Memory B cell (primary cell): ENCODE measurements around the gene SRGAP1.

Experiments used
- ATAC-seq: fragments of 150-1000 bp; cut with Tn5 transposase; 2 replicates; pipeline ENCODE4 v1.10.0; 2021; ENCODE audit warnings: low read depth, mild to moderate bottlenecking, moderate library complexity
- DNase-seq, 2 donors: peaks; one replicate each; pipeline ENCODE4 v3.0.0; 2022; ENCODE audit warnings: low spot score in 2 of 2
- H3K27ac Mint-ChIP-seq: one replicate; pipeline ENCODE4 v1.8.0; 2022; ENCODE audit warnings: mild to moderate bottlenecking, moderate library complexity, mixed read lengths
- H3K27me3 Mint-ChIP-seq: one replicate; pipeline ENCODE4 v1.8.0; 2022; ENCODE audit warnings: mixed read lengths
- H3K36me3 Mint-ChIP-seq: one replicate; pipeline ENCODE4 v1.8.0; 2022; ENCODE audit warnings: mild to moderate bottlenecking, mixed read lengths
- H3K4me1 Mint-ChIP-seq: one replicate; pipeline ENCODE4 v1.8.0; 2022; ENCODE audit warnings: mixed read lengths
- H3K4me3 Mint-ChIP-seq: one replicate; pipeline ENCODE4 v1.8.0; 2022; ENCODE audit warnings: mild to moderate bottlenecking, moderate library complexity, mixed read lengths
- H3K9me3 Mint-ChIP-seq: one replicate; pipeline ENCODE4 v1.8.0; 2022; ENCODE audit warnings: mixed read lengths

SRGAP1 gene

DNA sequence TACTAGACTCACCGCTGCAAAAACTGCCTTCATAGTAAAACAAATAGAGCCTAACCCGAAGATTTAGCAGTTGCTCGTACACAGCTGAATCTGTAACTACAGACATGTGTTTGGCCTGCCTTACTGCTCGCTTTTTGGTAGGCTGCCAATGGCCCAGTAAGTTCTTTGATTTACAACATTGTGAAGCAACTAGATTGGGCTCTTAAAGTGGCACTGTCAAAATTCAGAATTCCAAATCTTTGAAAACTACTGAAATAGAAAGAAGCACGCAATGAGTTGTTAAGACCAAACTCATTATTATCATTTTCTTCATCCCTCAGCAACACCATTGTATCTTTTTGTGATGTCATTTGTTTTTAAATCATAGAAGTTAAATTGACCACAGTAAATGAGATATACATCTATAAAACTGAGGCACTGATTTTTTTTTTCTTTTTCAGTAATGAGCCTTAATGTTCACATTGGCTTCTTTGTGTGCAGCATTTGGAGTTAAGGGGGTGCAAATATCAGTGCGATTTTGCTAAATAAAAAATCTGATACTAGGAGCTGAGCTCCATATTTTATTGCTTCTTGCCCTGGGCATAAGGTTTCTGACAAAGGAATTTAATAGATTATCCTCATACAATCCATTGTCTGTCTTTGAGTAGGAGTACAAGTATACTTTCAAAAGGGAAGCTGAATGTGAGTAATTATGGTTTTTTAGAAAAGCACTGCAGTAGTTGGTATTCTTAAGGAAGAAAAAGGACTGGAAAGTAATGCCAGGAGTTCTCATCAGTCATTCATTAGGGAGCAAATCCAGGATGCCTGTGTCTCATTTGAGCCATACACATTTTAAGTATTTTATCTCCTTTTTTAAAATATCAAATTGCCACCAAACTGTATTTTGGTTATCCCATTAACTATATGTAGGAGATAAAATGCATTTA lies 239.0 kb downstream of the SRGAP1 start:
- no peaks in the 10 kb centered on the region for H3K9me3 Mint-ChIP-seq
- DNase-seq (no peak), ATAC-seq (no peak)
- H3K27ac Mint-ChIP-seq: no peak overlapping the region
- no peaks in the 10 kb centered on the region for H3K4me1 Mint-ChIP-seq
- H3K36me3 Mint-ChIP-seq: no peaks in the 10 kb centered on the region
- H3K4me3 Mint-ChIP-seq: no peak overlapping the region
- H3K27me3 Mint-ChIP-seq: no peaks in the 10 kb centered on the region

DNA sequence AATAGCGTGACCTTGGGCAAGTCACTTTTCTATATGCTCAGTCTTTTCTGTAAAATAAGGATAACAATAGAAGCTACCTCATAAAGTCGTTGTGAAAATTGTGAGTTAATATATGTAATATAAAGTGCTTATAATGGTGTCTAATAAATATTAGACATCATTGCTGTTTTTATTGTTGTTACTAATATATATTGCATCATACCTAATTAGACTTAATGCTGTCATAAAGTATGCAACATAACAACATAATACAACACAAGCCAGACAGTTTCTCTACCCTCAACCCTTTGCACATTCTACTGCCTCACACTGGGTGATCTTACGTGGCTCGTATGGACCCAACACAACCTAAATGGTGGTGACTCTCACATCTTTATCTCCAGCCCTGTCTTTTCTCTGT lies 240.7 kb downstream of the SRGAP1 start:
- Mint-ChIP-seq H3K4me1 (no peaks in the 10 kb centered on the region), H3K9me3 (no peaks in the 10 kb centered on the region), H3K27me3 (no peaks in the 10 kb centered on the region), H3K4me3 (no peak overlapping the region), H3K36me3 (no peaks in the 10 kb centered on the region), H3K27ac (no peak overlapping the region)
- ATAC-seq: no peak
- DNase-seq: no peak

DNA sequence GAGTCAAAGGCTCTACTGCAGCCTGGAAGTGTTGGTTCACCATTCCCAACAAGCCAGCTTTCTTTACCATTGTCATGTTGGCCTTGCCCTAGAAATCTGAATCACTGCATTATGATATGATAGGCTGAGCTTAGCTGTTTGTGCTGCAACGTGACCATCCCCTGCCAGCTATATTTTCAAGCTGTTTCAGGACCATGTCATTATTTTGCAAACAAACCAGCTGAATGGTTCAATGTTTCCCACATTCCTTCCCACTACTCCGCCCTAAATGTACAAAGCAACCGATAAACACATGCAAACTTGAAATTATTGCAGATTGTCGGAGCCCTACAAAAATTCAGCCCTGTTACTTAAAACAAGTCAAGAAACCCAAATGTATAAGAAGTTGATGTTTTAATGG lies 241.5 kb downstream of the SRGAP1 start:
- ATAC-seq (no peak), DNase-seq (no peak)
- Mint-ChIP-seq H3K9me3 (no peaks in the 10 kb centered on the region), H3K4me1 (no peaks in the 10 kb centered on the region), H3K4me3 (no peak overlapping the region), H3K27ac (no peak overlapping the region), H3K27me3 (no peaks in the 10 kb centered on the region), H3K36me3 (no peaks in the 10 kb centered on the region)

DNA sequence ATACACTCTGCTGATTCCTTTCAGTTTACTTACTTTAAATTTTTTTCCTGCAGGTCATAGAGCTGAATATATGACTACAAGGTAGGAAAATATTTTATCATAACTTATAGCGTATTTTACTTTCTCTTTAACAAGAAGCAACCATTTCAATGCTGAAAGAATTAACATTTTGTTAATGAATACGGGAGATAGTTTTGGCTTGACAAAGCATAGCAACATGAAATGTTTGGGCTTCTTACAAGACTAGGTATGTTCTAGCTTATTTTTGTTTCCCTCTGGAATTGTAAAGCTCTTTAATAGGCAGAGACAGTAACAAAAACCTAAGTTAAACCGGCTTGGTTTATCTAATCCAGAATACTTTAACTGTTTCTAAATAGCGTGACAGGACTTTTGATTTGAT lies 242.4 kb downstream of the SRGAP1 start:
- Mint-ChIP-seq H3K4me1 (no peaks in the 10 kb centered on the region), H3K27me3 (no peaks in the 10 kb centered on the region), H3K4me3 (no peak overlapping the region), H3K36me3 (no peaks in the 10 kb centered on the region), H3K27ac (no peak overlapping the region), H3K9me3 (no peaks in the 10 kb centered on the region)
- no peak for DNase-seq
- no peak for ATAC-seq

DNA sequence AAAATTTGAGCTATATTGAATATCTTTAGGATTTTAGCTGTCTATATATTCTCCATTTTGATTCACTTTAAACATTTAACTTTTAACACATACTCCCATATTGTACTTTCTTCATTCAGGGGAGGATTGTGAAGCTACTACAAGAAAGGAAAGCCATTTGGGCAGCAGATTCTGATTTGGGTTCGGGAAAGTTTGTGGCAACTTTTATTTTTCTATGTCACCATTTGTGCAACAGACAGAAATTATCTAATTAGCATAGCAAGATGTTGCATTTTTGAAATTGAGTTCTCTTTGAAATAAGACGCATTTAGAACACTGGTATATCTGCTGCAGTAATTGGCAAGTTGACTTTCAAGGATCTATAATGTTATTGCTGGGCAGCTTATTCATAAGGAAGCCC lies 243.3 kb downstream of the SRGAP1 start:
- Mint-ChIP-seq H3K27me3 (no peaks in the 10 kb centered on the region), H3K4me3 (no peak overlapping the region), H3K4me1 (no peaks in the 10 kb centered on the region), H3K27ac (no peak overlapping the region), H3K9me3 (no peaks in the 10 kb centered on the region), H3K36me3 (no peaks in the 10 kb centered on the region)
- ATAC-seq (no peak), DNase-seq (no peak)

DNA sequence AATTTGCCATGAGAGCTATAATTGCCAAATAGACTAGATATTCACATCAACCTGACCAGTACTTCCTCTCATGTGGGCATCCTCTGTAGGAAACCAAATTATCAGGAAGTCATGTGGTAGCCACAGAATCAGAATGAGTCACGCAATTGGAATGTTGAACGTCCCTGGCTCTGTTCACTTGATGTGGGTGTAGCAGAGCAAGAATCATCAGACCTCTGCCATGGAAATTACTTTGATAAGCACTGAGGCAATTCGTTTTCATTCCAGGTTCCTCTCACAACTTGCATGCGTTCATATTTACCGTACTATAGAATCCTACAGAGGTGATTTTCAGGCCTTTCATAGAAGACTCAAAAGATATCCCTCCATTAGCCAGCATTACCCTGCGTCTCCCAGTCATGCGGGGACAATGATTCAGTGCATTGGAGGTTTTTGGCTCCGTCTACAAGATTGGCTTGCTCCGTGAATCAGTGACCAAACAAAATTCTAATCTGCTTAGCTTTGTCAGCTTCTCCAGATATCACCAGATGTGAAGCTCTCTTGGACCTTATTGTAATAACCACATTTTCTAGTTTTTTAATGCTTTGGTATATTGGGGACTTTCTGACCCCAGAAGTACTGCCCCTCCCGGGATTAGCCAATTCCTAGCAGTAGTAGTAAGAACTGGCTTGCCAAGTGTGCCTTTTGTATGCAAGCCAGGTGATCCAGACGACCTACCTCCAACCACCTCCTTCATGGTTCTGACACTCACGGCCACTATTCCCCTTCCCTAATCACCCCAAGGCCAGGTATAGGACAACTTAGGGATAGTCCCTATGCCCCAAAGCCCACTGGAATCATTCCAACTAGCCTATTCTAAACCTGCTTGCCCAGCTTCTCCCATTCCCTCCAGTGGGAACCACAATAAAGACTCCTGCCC lies 244.2 kb downstream of the SRGAP1 start:
- DNase-seq (no peak), ATAC-seq (no peak)
- H3K9me3 Mint-ChIP-seq: no peaks in the 10 kb centered on the region
- H3K4me3 Mint-ChIP-seq: no peak overlapping the region
- no peaks in the 10 kb centered on the region for H3K4me1 Mint-ChIP-seq
- no peaks in the 10 kb centered on the region for H3K27me3 Mint-ChIP-seq
- H3K27ac Mint-ChIP-seq: no peak overlapping the region
- H3K36me3 Mint-ChIP-seq: no peaks in the 10 kb centered on the region

DNA sequence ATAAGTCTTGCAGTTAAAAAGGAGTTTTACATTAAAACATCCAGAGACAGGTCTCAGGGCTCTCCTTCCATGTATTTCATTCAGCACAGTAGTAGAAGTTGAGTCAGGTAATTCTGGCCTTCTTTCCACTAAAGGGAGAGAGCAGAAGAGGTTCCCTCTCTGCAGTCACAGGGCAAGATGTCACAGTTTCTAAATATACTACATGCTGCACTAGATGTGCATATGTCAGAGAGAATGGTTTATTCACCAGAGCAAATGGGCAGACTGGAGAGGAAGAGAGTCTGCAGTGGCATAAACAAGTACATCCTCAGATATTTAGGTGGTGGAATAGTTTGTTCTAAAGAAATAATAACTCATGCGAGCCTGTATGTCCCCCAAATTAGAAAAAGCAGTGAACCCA lies 245.5 kb downstream of the SRGAP1 start:
- DNase-seq (no peak), ATAC-seq (no peak)
- H3K4me1 Mint-ChIP-seq: no peaks in the 10 kb centered on the region
- no peak overlapping the region for H3K27ac Mint-ChIP-seq
- no peaks in the 10 kb centered on the region for H3K9me3 Mint-ChIP-seq
- no peaks in the 10 kb centered on the region for H3K36me3 Mint-ChIP-seq
- no peak overlapping the region for H3K4me3 Mint-ChIP-seq
- H3K27me3 Mint-ChIP-seq: no peaks in the 10 kb centered on the region

DNA sequence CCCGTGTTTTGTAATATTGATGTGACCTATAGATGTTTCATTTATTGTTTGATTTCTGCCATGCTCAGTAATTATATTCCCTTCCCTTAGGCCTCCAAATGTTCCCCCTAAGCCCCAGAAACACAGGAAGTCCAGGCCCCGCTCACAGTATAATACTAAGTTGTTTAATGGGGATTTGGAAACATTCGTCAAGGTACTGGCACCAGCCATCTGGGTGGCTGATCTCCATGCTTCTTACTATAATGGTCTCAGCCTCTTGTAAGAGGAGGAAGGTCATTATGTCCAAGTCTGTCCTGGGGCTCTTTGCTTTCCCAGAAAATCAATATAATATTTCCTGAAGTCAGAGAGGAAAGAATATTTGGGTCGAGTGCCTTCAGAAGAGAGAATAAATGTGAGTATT lies 246.7 kb downstream of the SRGAP1 start:
- H3K9me3 Mint-ChIP-seq: no peaks in the 10 kb centered on the region
- DNase-seq: no peak
- no peak for ATAC-seq
- H3K4me1 Mint-ChIP-seq: no peaks in the 10 kb centered on the region
- no peak overlapping the region for H3K4me3 Mint-ChIP-seq
- H3K27ac Mint-ChIP-seq: no peak overlapping the region
- no peaks in the 10 kb centered on the region for H3K27me3 Mint-ChIP-seq
- H3K36me3 Mint-ChIP-seq: no peaks in the 10 kb centered on the region

DNA sequence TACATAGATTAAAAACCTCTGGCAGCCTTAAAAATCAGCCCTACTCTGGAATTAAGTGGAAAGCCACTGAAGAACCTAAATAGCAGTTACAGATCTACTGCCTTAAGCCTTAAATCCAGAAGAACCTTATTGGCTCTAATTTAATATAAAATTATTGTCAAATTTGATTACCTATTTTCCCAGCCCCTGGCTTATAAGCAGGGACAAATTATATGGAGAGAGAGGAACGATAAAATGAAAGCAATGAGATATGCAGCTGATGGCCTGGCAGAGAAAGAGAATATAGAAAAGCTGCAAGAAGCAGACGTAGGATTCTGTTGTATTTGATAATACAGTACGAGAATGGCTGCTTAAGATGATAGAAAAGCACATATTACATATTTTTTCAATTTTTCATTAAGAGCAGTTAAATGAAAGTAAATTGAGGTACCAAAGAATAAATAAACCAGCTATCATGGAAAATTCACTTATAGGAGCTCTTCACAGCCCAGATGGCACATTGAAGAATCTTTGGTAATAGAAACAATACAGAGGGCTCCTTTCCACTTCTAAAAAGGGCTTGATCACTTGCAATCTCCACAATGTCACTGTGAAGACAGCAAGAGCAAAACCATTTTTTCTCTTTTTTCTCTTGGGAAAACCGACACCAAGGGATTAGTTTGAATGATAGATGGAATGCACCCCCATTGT lies 248.2 kb downstream of the SRGAP1 start:
- ATAC-seq (no peak), DNase-seq (no peak)
- H3K27ac Mint-ChIP-seq: no peak overlapping the region
- H3K4me1 Mint-ChIP-seq: no peaks in the 10 kb centered on the region
- no peaks in the 10 kb centered on the region for H3K9me3 Mint-ChIP-seq
- no peaks in the 10 kb centered on the region for H3K27me3 Mint-ChIP-seq
- no peaks in the 10 kb centered on the region for H3K36me3 Mint-ChIP-seq
- H3K4me3 Mint-ChIP-seq: no peak overlapping the region

DNA sequence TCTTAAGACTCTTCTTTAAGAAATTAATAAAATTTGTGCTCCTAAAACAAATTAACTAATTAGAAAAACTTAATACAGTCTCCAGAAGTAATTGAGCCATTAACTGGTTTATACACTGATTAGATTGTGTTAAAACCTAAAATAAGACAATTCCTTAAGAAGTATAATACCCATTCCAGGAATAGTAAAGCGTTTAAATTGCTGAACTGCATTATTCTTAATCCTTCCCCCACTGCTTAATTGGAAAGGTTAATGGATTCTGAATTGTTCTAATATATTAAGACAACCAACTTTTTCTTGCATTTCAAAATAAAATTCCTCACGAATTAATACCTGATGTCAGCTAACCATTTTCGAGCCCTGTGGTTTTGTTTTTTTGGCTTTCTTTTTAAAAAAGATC lies 249.2 kb downstream of the SRGAP1 start:
- H3K27me3 Mint-ChIP-seq: peaks cover 1% of the 10 kb centered on the region
- no peak overlapping the region for H3K27ac Mint-ChIP-seq
- no peak overlapping the region for H3K4me3 Mint-ChIP-seq
- no peak for DNase-seq
- no peaks in the 10 kb centered on the region for H3K9me3 Mint-ChIP-seq
- ATAC-seq: no peak
- H3K36me3 Mint-ChIP-seq: no peaks in the 10 kb centered on the region
- H3K4me1 Mint-ChIP-seq: no peaks in the 10 kb centered on the region

DNA sequence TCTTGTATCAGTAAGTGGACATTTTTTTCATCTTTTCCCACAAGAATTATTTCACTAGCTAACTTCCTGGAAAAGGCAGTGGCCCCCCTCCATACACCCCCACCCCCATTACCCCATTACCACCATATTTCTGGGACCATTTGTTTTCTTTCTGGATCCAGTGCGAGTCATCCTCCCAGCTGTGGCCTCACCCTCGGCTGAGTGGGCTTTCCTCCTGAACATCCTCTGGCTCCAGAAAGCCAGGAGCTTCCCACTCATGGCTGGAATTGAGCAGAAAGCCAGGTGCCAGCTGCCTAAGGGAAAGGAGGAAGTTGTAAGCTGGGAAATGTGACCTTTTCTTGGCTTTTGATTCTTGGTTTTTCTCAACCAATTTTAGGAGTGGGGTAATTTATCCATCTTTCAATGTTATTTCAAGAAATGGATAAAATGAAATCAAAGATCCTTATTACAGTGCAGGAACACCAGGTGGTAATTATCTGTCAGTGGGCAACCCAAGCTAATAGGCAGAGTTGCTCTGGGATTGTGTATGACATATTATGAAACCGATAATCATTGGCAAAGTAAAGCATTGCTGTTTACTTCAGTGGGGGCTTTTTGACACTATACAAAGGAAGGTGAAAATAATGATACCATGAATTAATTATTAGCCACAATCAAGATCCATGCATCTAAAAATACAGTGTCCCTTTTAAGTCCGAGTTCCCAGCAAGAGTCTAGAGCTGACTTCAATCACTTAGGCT lies 253.0 kb downstream of the SRGAP1 start:
- no peaks in the 10 kb centered on the region for H3K9me3 Mint-ChIP-seq
- peaks cover 3% of the 10 kb centered on the region for H3K27me3 Mint-ChIP-seq
- DNase-seq (no peak), ATAC-seq (no peak)
- H3K4me1 Mint-ChIP-seq: no peaks in the 10 kb centered on the region
- no peaks in the 10 kb centered on the region for H3K36me3 Mint-ChIP-seq
- no peak overlapping the region for H3K27ac Mint-ChIP-seq
- H3K4me3 Mint-ChIP-seq: no peak overlapping the region

DNA sequence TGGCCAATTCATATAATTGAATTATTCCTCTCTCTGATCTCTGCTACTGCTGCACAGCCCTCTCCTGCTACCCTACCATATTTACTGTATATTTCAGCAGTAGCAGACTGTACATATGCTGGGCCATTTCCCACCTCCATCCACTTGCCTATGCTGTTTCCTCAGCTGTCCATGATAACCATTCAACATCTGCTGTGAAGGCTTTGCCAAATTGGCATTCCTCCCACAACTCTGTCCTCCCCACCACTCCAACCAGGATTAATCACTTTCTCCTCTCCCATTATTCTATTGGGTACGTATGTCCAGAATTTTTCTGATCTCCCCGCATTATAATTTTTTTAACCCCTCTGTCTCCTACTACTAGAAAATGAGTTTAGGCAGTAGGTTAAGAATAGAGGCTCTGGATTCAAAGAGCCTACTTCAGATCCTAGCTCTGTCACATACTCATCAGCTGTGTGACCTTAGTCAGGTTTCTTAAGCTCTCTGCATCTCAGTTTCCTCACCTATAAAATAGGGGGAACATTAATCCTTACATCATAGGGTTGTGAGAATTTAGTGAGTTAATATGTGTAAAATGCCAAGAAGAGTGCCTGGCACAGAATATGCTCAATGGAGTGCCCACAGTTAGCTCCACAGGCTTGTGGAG lies 254.3 kb downstream of the SRGAP1 start:
- ATAC-seq (no peak), DNase-seq (no peak)
- H3K27ac Mint-ChIP-seq: no peak overlapping the region
- H3K27me3 Mint-ChIP-seq: peaks cover 3% of the 10 kb centered on the region
- H3K4me1 Mint-ChIP-seq: no peaks in the 10 kb centered on the region
- no peaks in the 10 kb centered on the region for H3K9me3 Mint-ChIP-seq
- H3K4me3 Mint-ChIP-seq: no peak overlapping the region
- H3K36me3 Mint-ChIP-seq: no peaks in the 10 kb centered on the region

DNA sequence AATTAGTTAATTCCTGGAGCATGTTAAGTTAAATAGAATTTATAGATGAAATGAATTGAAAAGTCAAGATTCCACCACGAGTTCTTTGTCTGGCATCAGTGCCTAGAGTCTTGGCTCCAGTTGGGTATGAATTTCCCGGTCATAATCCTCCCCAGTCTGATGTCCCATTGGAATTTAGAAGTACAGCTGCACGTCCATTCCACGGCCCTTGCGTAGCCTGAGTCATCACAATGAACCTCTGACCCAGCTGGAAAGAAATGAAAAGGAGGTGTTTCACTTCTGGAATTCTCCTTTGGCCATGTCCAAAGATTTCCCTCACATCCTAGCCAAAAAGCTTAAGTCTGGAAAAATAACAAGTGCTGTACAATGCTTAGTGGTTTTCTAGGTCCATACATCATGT lies 254.9 kb downstream of the SRGAP1 start:
- ATAC-seq (no peak), DNase-seq (no peak)
- Mint-ChIP-seq H3K27me3 (peaks cover 3% of the 10 kb centered on the region), H3K27ac (no peak overlapping the region), H3K36me3 (no peaks in the 10 kb centered on the region), H3K4me1 (no peaks in the 10 kb centered on the region), H3K4me3 (no peak overlapping the region), H3K9me3 (no peaks in the 10 kb centered on the region)
